ENCODE measurements around the gene MMP14. TPM values are rescaled to one million over a fixed set of nuclear protein-coding genes. Genes with fewer than 3 reads are reported as not detected.

Gene MMP14
- total and polyA plus RNA-seq, 2 experiments from 2014 or later, result 21.4 to 160 TPM

DNA sequence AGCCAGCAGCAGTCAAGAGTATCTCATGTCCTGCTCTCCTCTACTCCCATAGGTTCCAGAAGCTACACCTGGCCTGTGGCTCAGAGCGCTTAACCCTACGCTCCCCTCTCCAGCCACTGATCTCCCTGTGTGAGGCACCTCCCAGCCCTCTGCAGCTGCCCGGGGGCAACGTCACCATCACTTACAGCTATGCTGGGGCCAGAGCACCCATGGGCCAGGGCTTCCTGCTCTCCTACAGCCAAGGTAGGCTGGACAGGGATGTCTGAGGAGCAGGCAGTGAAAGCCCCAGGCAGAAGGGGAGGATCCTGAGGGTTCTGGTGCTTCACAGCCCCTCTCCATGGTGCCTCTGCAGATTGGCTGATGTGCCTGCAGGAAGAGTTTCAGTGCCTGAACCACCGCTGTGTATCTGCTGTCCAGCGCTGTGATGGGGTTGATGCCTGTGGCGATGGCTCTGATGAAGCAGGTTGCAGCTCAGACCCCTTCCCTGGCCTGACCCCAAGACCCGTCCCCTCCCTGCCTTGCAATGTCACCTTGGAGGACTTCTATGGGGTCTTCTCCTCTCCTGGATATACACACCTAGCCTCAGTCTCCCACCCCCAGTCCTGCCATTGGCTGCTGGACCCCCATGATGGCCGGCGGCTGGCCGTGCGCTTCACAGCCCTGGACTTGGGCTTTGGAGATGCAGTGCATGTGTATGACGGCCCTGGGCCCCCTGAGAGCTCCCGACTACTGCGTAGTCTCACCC lies 38.8 kb downstream of the MMP14 start:
- Histone ChIP-seq H3K9me3 (ENCODE audit: low read depth) (no peaks in the 10 kb centered on the region), H3K4me2 (no peak overlapping the region), H3K27me3 (no peaks in the 10 kb centered on the region), H3K27ac (no peak overlapping the region), H3K4me3 (no peak overlapping the region), H4K20me1 (ENCODE audit: insufficient read depth, poor library complexity, severe bottlenecking) (no peaks in the 10 kb centered on the region), H3K36me3 (replicated peaks; ENCODE audit: insufficient read depth, low read depth) (no peaks in the 10 kb centered on the region), H3K4me1 (ENCODE audit: insufficient read depth) (peaks cover 13% of the 10 kb centered on the region), H2AFZ (no peak overlapping the region), H3K9me2 (replicated peaks; ENCODE audit: insufficient read depth) (no peaks in the 10 kb centered on the region), H3K79me2 (peaks cover 22% of the 10 kb centered on the region)
- TF ChIP-seq EZH2 (IDR thresholded peaks at IDR 0.05; ENCODE audit: borderline replicate concordance) (no peak), EZH2phosphoT487 (IDR thresholded peaks at IDR 0.05; ENCODE audit: low read depth, severe bottlenecking, unreplicated experiment) (no peak)
- 97% methylated on average over 15 of the region's 15 CpGs for WGBS (ENCODE audit: low lambda C conversion rate, missing lambda C conversion rate)
- no peak for DNase-seq (ENCODE audit: low spot score)

DNA sequence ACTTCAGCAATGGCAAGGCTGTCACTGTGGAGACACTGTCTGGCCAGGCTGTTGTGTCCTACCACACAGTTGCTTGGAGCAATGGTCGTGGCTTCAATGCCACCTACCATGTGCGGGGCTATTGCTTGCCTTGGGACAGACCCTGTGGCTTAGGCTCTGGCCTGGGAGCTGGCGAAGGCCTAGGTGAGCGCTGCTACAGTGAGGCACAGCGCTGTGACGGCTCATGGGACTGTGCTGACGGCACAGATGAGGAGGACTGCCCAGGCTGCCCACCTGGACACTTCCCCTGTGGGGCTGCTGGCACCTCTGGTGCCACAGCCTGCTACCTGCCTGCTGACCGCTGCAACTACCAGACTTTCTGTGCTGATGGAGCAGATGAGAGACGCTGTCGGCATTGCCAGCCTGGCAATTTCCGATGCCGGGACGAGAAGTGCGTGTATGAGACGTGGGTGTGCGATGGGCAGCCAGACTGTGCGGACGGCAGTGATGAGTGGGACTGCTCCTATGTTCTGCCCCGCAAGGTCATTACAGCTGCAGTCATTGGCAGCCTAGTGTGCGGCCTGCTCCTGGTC lies 39.4 kb downstream of the MMP14 start:
- peaks cover 7% of the 10 kb centered on the region for H3K4me1 ChIP-seq (ENCODE audit: insufficient read depth)
- H3K4me3 ChIP-seq, result no peak overlapping the region
- H3K27ac ChIP-seq, result no peak overlapping the region
- WGBS (ENCODE audit: low lambda C conversion rate, missing lambda C conversion rate), result 98% methylated on average over 20 of the region's 20 CpGs
- H3K36me3 ChIP-seq (replicated peaks; ENCODE audit: insufficient read depth, low read depth), result no peaks in the 10 kb centered on the region
- DNase-seq (ENCODE audit: low spot score), result no peak
- H3K27me3 ChIP-seq, result no peaks in the 10 kb centered on the region
- H3K79me2 ChIP-seq, result peaks cover 22% of the 10 kb centered on the region
- no peak overlapping the region for H2AFZ ChIP-seq
- no peaks in the 10 kb centered on the region for H4K20me1 ChIP-seq (ENCODE audit: insufficient read depth, poor library complexity, severe bottlenecking)
- H3K9me2 ChIP-seq (replicated peaks; ENCODE audit: insufficient read depth), result no peaks in the 10 kb centered on the region
- TF ChIP-seq, protein P1, sequence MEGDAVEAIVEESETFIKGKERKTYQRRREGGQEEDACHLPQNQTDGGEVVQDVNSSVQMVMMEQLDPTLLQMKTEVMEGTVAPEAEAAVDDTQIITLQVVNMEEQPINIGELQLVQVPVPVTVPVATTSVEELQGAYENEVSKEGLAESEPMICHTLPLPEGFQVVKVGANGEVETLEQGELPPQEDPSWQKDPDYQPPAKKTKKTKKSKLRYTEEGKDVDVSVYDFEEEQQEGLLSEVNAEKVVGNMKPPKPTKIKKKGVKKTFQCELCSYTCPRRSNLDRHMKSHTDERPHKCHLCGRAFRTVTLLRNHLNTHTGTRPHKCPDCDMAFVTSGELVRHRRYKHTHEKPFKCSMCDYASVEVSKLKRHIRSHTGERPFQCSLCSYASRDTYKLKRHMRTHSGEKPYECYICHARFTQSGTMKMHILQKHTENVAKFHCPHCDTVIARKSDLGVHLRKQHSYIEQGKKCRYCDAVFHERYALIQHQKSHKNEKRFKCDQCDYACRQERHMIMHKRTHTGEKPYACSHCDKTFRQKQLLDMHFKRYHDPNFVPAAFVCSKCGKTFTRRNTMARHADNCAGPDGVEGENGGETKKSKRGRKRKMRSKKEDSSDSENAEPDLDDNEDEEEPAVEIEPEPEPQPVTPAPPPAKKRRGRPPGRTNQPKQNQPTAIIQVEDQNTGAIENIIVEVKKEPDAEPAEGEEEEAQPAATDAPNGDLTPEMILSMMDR (IDR thresholded peaks at IDR 0.05; ENCODE audit: poor library complexity), result no peak
- TF ChIP-seq EZH2 (IDR thresholded peaks at IDR 0.05; ENCODE audit: borderline replicate concordance) (no peak), EZH2phosphoT487 (IDR thresholded peaks at IDR 0.05; ENCODE audit: low read depth, severe bottlenecking, unreplicated experiment) (no peak)
- no peaks in the 10 kb centered on the region for H3K9me3 ChIP-seq (ENCODE audit: low read depth)
- no peak overlapping the region for H3K4me2 ChIP-seq

DNA sequence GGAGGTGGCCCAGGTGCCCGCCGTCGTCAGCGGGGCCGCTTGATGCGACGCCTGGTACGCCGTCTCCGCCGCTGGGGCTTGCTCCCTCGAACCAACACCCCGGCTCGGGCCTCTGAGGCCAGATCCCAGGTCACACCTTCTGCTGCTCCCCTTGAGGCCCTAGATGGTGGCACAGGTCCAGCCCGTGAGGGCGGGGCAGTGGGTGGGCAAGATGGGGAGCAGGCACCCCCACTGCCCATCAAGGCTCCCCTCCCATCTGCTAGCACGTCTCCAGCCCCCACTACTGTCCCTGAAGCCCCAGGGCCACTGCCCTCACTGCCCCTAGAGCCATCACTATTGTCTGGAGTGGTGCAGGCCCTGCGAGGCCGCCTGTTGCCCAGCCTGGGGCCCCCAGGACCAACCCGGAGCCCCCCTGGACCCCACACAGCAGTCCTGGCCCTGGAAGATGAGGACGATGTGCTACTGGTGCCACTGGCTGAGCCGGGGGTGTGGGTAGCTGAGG lies 40.7 kb downstream of the MMP14 start:
- Histone ChIP-seq H2AFZ (no peak overlapping the region), H3K79me2 (peaks cover 22% of the 10 kb centered on the region), H3K4me1 (ENCODE audit: insufficient read depth) (peaks cover 8% of the 10 kb centered on the region), H3K4me2 (no peak overlapping the region), H3K27me3 (no peaks in the 10 kb centered on the region), H3K9me3 (ENCODE audit: low read depth) (no peaks in the 10 kb centered on the region), H3K27ac (no peak overlapping the region), H3K9me2 (replicated peaks; ENCODE audit: insufficient read depth) (no peaks in the 10 kb centered on the region), H3K4me3 (no peak overlapping the region), H3K36me3 (replicated peaks; ENCODE audit: insufficient read depth, low read depth) (no peaks in the 10 kb centered on the region), H4K20me1 (ENCODE audit: insufficient read depth, poor library complexity, severe bottlenecking) (no peaks in the 10 kb centered on the region)
- WGBS (ENCODE audit: low lambda C conversion rate, missing lambda C conversion rate), result 95% methylated on average over 19 of the region's 22 CpGs
- DNase-seq (ENCODE audit: low spot score), result no peak
- TF ChIP-seq EZH2 (IDR thresholded peaks at IDR 0.05; ENCODE audit: borderline replicate concordance) (no peak), EZH2phosphoT487 (IDR thresholded peaks at IDR 0.05; ENCODE audit: low read depth, severe bottlenecking, unreplicated experiment) (no peak)
- TF ChIP-seq, protein P1 (IDR thresholded peaks at IDR 0.05; ENCODE audit: poor library complexity), result no peak

Measured in hepatocyte (in vitro differentiated cells).